Neural cell (in vitro differentiated cells): ENCODE results near the gene REEP5. TPM values are rescaled to one million over a fixed set of nuclear protein-coding genes. Genes with fewer than 3 reads are reported as not detected.

Experiments
- H2AFZ ChIP-seq: fragments of 200-600, 300-800 bp; sonication (generic), shearing (Covaris generic); 2 replicates; pipeline ENCODE4 v1.6.0; 2014; ENCODE audit warnings: low read depth, mild to moderate bottlenecking, antibody characterized with exemption, low read length, moderate library complexity
- H3F3A ChIP-seq: fragments of 200-600 bp; shearing (Covaris generic); 2 replicates; pipeline ENCODE4 v1.6.1; 2016; ENCODE audit warnings: mild to moderate bottlenecking, moderate library complexity, mixed read lengths, antibody characterized with exemption, low read length; ENCODE audit not compliant: insufficient read depth, poor library complexity, severe bottlenecking
- H3K27ac ChIP-seq: fragments of 200-600, 300-800 bp; sonication (generic), shearing (Covaris generic); 2 replicates; pipeline ENCODE4 v1.5.1; 2014; ENCODE audit warnings: mild to moderate bottlenecking, low read length, moderate library complexity
- H3K27me3 ChIP-seq: fragments of 300-800, 200-600 bp; sonication (generic), shearing (Covaris generic); 2 replicates; pipeline ENCODE4 v1.6.0; 2014; ENCODE audit warnings: mild to moderate bottlenecking, low read depth, low read length, moderate library complexity; ENCODE audit not compliant: insufficient read depth
- H3K36me3 ChIP-seq: fragments of 300-800, 200-600 bp; sonication (generic), shearing (Covaris generic); 2 replicates; pipeline ENCODE4 v1.5.1; 2014; ENCODE audit warnings: mild to moderate bottlenecking, antibody characterized with exemption, low read length, moderate library complexity; ENCODE audit not compliant: insufficient read depth
- H3K4me2 ChIP-seq: fragments of 300-800, 200-600 bp; sonication (generic), shearing (Covaris generic); 2 replicates; pipeline ENCODE4 v1.6.0; 2014; ENCODE audit warnings: mild to moderate bottlenecking, low read length
- H3K4me3 ChIP-seq: fragments of 300-800, 200-600 bp; sonication (generic), shearing (Covaris generic); 2 replicates; pipeline ENCODE4 v1.5.1; 2014; ENCODE audit warnings: mild to moderate bottlenecking, low read length, moderate library complexity
- H3K79me2 ChIP-seq: fragments of 200-600 bp; shearing (Covaris generic); replicated peaks from 2 replicates; pipeline ENCODE4 v1.6.0; 2014; ENCODE audit warnings: mild to moderate bottlenecking, low read length, moderate library complexity; ENCODE audit not compliant: insufficient read depth
- H3K9ac ChIP-seq: fragments of 300-800, 200-600 bp; sonication (generic), shearing (Covaris generic); 2 replicates; pipeline ENCODE4 v1.6.1; 2016; ENCODE audit warnings: mild to moderate bottlenecking, low read length, mixed read lengths
- H3K9me2 ChIP-seq: fragments of 200-600 bp; shearing (Covaris generic); 2 replicates; pipeline ENCODE4 v1.6.1; 2016; ENCODE audit warnings: mild to moderate bottlenecking, low read length, mixed read lengths; ENCODE audit not compliant: insufficient read depth
- H3K9me3 ChIP-seq: fragments of 200-600, 300-800 bp; sonication (generic), shearing (Covaris generic); 2 replicates; pipeline ENCODE4 v1.6.1; 2016; ENCODE audit warnings: mild to moderate bottlenecking, mixed run types, low read length, moderate library complexity, mixed read lengths
- H4K20me1 ChIP-seq: fragments of 200-600 bp; shearing (Covaris generic); 2 replicates; pipeline ENCODE4 v1.6.1; 2016; ENCODE audit warnings: mild to moderate bottlenecking, mixed run types; ENCODE audit not compliant: insufficient read depth
- EP300 ChIP-seq: fragments of 450-650 bp; conservative IDR thresholded peaks from 2 replicates; pipeline ENCODE4 v1.6.1; 2014; ENCODE audit warnings: antibody characterized with exemption, mild to moderate bottlenecking, moderate library complexity; ENCODE audit not compliant: poor library complexity, severe bottlenecking
- EZH2 ChIP-seq: fragments of 200-600, 300-800 bp; shearing (Covaris generic), sonication (generic); IDR thresholded peaks from 2 replicates; pipeline ENCODE4 v1.6.1; 2014; ENCODE audit warnings: antibody characterized with exemption, low read length, borderline replicate concordance, mild to moderate bottlenecking; ENCODE audit not compliant: insufficient read depth, poor library complexity, severe bottlenecking
- MXI1 ChIP-seq: fragments of 450-650 bp; conservative IDR thresholded peaks from 2 replicates; pipeline ENCODE4 v1.6.1; 2014; ENCODE audit warnings: antibody characterized with exemption, mild to moderate bottlenecking; ENCODE audit not compliant: poor library complexity, severe bottlenecking
- POLR2AphosphoS5 ChIP-seq: IDR thresholded peaks from 2 replicates; pipeline ENCODE4 v1.6.1; 2012
- RAD21 ChIP-seq: fragments of 450-650 bp; conservative IDR thresholded peaks from 2 replicates; pipeline ENCODE4 v1.6.1; 2014; ENCODE audit warnings: antibody characterized with exemption, mild to moderate bottlenecking, moderate library complexity
- REST ChIP-seq: IDR thresholded peaks from 2 replicates; pipeline ENCODE4 v1.6.1; 2012; ENCODE audit warnings: borderline replicate concordance
- SMC3 ChIP-seq: fragments of 450-650 bp; conservative IDR thresholded peaks from 2 replicates; pipeline ENCODE4 v1.6.1; 2014; ENCODE audit warnings: antibody characterized with exemption, mild to moderate bottlenecking, moderate library complexity; ENCODE audit not compliant: poor library complexity
- TAF1 ChIP-seq: IDR thresholded peaks from 2 replicates; pipeline ENCODE4 v1.6.1; 2012; ENCODE audit warnings: low read depth
- polyA plus RNA-seq: library from polyadenylated mRNA; depleted of rRNA; stranded (reverse); fragments of >200 nt; gene quantifications from 2 replicates; pipeline ENCODE4 v1.2.3, GENCODE V29; 2014
- TF ChIP-seq, protein P1 (sequence below): fragments of 450-650 bp; IDR thresholded peaks from 2 replicates; pipeline ENCODE4 v1.5.1; 2014; ENCODE audit warnings: antibody characterized with exemption, mild to moderate bottlenecking, moderate library complexity; ENCODE audit not compliant: poor library complexity, severe bottlenecking

Gene REEP5
- polyA plus RNA-seq, 1 donor from 2014 or later: 51.6 TPM

DNA sequence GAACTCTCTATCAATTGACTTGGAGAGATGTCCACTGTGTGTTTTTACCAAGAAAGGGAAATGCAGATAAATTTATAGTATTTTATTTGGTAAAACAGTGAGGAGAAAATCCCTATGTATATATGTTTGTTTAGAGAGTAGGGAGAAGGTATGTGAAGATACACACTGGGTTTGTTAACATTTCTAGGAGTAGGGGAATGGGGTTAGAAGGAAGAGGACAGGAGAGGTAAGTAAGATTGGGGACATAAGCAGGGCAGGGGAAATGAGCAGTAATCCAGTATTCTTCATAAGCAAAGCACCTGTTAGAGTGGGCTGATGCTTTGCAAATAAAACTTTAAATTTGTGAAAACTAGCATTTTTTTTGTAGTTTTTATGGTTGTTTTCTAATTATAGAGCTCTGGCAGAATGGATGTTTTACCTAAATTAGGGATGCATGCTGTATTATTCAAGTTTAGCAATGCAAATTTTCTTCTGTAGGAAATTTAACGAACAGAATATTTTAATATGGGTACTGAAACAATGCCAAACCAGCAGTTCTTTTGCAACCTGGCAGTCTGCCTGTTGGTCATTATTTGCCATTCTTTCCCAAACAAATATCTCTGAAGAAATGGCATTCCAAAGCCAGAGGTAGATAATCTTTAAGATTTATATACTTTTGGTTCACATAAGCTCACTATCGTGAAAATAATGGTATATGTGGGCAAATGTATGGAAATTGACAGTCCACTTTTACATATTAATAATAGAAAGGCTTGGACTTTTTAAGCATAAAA, 35.2 kb upstream of the REEP5 start:
- Histone ChIP-seq H3K27me3 (no peaks in the 10 kb centered on the region), H2AFZ (no peak overlapping the region), H3F3A (no peaks in the 10 kb centered on the region), H4K20me1 (no peaks in the 10 kb centered on the region), H3K4me2 (no peak overlapping the region), H3K4me3 (no peak overlapping the region), H3K9ac (no peak overlapping the region), H3K27ac (no peak overlapping the region), H3K9me3 (no peaks in the 10 kb centered on the region), H3K9me2 (no peaks in the 10 kb centered on the region), H3K79me2 (no peaks in the 10 kb centered on the region), H3K36me3 (no peaks in the 10 kb centered on the region)
- TF ChIP-seq, protein P1, sequence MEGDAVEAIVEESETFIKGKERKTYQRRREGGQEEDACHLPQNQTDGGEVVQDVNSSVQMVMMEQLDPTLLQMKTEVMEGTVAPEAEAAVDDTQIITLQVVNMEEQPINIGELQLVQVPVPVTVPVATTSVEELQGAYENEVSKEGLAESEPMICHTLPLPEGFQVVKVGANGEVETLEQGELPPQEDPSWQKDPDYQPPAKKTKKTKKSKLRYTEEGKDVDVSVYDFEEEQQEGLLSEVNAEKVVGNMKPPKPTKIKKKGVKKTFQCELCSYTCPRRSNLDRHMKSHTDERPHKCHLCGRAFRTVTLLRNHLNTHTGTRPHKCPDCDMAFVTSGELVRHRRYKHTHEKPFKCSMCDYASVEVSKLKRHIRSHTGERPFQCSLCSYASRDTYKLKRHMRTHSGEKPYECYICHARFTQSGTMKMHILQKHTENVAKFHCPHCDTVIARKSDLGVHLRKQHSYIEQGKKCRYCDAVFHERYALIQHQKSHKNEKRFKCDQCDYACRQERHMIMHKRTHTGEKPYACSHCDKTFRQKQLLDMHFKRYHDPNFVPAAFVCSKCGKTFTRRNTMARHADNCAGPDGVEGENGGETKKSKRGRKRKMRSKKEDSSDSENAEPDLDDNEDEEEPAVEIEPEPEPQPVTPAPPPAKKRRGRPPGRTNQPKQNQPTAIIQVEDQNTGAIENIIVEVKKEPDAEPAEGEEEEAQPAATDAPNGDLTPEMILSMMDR: no peak
- TF ChIP-seq SMC3 (no peak), EP300 (no peak), TAF1 (no peak)

GRCh38 chr5:112956606-112957005, 34.6 kb upstream of the REEP5 start:
- H3K9me2 ChIP-seq: no peaks in the 10 kb centered on the region
- no peaks in the 10 kb centered on the region for H3K79me2 ChIP-seq
- H3K9me3 ChIP-seq: no peaks in the 10 kb centered on the region
- no peak for TF ChIP-seq POLR2AphosphoS5
- TF ChIP-seq REST: no peak
- no peak for TF ChIP-seq RAD21
- TF ChIP-seq TAF1: no peak
- no peak for TF ChIP-seq EP300
- TF ChIP-seq MXI1: no peak
- TF ChIP-seq EZH2: no peak
- TF ChIP-seq, protein P1: no peak
- TF ChIP-seq SMC3: no peak
- H3K27ac ChIP-seq: no peak overlapping the region
- no peak overlapping the region for H3K9ac ChIP-seq
- H3K27me3 ChIP-seq: no peaks in the 10 kb centered on the region
- H3K36me3 ChIP-seq: no peaks in the 10 kb centered on the region
- no peak overlapping the region for H3K4me3 ChIP-seq
- no peak overlapping the region for H2AFZ ChIP-seq
- H4K20me1 ChIP-seq: no peaks in the 10 kb centered on the region
- H3F3A ChIP-seq: no peaks in the 10 kb centered on the region
- H3K4me2 ChIP-seq: no peak overlapping the region
